ENCODE results near the gene SCRN1. TPM values are rescaled to one million over a fixed set of nuclear protein-coding genes. Genes with fewer than 3 reads are reported as not detected.
"Not testable (repeated sequence)": the region's sequence is repeated elsewhere in the genome, so short reads cannot be mapped to it uniquely, and the experiment has no call there.

SCRN1 gene
- total RNA-seq, 1 donor from 2014 or later: 30.4 TPM

DNA sequence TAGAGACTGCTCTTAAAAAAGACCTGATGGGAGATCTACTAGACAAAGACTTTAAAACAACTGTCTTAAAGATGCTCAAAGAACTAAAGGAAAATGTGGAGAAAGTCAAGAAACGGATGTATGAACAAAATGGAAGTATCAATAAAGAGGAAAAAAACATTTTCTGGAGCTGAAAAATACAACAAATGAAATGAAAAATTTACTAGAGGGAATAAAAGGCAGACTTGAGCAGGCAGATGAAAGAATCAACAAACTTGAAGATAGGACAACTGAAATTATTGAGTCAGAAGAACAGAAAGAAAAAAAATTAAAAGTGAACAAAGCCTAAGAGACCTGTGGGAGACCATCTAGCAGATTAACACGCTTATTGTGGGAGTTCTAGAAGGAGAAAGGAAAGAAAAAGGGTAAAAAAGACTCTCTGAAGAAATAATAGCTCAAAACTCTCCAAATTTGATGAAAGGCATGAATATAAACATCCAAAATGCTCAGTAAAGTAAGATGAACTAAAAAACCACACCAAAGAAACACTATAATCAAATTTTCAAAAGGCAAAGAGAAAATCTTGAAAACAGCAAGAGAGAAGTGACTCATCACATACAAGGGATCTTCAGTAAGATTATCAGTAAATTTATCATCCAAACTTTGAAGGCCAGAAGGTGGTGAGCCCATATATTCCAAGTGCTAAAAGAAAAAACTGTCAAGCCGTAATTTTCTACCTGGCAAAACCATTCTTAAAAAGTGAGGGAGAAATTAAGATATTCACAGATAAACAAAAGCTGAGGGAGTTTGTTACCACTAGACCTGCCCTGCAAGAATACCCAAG lies 83.2 kb downstream of the SCRN1 start:
- intact Hi-C loops (cut with DNase I): no loop called here

DNA sequence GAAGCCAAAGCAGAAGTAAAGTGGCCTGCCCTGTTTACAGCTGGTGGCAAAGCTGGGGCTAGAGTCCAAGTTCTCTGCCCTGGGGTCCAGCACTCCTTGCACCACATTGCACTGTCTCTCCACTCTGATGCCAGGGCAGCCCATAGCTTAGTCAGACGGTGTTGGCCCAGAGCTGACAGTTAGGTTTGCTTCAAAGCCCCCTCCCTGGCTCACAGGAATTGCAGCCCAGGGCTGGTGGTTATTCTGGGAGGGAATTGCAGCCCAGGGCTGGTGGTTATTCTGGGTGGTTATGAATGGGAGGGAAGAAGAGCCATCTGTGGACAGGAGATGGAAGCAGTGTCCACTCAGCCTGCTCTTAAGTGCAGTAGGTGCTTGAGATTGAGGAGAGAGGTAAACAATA lies 88.9 kb downstream of the SCRN1 start:
- intact Hi-C loops (cut with DNase I): no loop called here

More for the DNA sequence above, 83.2 kb downstream of the SCRN1 start:
- DNase-seq (ENCODE audit: low spot score): no peak

GRCh38 chr7:29898301-29898700 lies 91.3 kb downstream of the SCRN1 start:
- DNase-seq (ENCODE audit: low spot score): no peak
- intact Hi-C loops (cut with DNase I): no loop called here

More for the DNA sequence above, 88.9 kb downstream of the SCRN1 start:
- DNase-seq (ENCODE audit: low spot score): no peak

- DNase-seq (ENCODE audit: low spot score): no peak
- intact Hi-C loops (cut with DNase I): no loop called here
These were observed 92.8 kb downstream of the SCRN1 start for GRCh38 chr7:29896685-29897411.

DNA sequence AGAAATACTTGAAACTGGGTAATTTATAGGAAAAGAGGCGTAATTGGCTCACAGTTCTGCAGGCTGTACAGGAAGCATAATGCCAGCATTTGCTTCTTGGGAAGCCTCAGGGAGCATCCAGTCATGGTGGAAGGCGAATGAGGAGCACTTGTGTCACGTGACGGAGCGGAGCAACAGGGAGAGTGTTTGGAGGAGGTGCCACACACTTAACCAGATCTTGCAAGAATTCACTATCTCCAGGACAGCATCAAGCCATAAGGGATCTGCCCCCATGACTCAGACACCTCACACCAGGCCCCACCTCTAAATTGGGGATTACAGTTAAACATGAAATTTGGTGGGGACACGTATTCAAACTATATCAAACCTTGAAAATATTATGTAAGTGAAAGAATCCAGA lies 94.0 kb downstream of the SCRN1 start:
- no peak for DNase-seq (ENCODE audit: low spot score)
- intact Hi-C loops (cut with DNase I): no loop called here

DNA sequence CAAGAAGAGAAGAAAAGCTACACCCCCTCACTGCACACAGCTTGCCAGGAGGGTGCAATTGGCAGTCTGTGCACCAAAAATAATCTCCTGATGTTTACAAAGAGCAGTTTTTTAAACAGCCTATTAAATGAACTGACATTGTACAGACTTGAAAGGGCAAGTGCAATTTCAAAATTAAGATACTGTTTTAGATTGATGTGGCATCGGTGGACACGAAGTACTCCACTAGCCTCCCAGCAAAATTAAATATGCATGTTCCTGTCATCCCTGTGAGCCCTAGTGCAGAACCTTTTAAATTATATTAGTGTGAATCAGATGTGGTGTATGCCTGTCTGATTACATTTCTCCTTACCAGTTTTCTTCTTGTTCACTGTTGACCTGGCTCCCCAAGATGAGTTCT lies 95.3 kb downstream of the SCRN1 start:
- no peak for DNase-seq (ENCODE audit: low spot score)
- intact Hi-C loops (cut with DNase I): no loop called here

- intact Hi-C loops (cut with DNase I): no loop called here
- DNase-seq (ENCODE audit: low spot score): no peak
These were observed 96.1 kb downstream of the SCRN1 start for GRCh38 chr7:29893351-29893965.

DNA sequence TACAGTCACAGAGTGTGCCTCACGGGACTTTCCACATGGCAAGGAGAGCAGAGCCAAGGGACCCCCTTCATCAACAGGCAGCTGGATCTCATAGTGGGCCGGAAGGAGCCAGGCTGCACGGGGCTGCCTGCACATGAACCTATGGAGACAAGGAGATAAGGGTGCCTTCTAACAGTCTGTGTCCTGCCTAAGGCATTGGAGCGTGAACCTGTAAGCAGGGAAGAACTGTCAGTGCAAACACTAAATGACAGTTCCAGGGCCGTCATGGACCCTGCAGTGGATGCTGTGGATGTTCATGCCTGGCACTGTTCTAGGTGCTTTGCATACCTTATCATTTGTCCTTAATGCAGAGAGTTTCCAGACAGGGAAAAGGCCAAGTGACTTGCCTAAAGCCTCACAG lies 97.4 kb downstream of the SCRN1 start:
- intact Hi-C loops (cut with DNase I): no loop called here
- no peak for DNase-seq (ENCODE audit: low spot score)

- intact Hi-C loops (cut with DNase I): no loop called here
- no peak for DNase-seq (ENCODE audit: low spot score)
These were observed 97.8 kb downstream of the SCRN1 start for GRCh38 chr7:29891766-29892165.

- DNase-seq (ENCODE audit: low spot score); intact Hi-C loops (cut with DNase I): not testable (repeated sequence)
These were observed 98.8 kb downstream of the SCRN1 start for GRCh38 chr7:29890786-29891185.

GRCh38 chr7:29890251-29890650 lies 99.3 kb downstream of the SCRN1 start:
- DNase-seq (ENCODE audit: low spot score): no peak
- intact Hi-C loops (cut with DNase I): no loop called here

DNA sequence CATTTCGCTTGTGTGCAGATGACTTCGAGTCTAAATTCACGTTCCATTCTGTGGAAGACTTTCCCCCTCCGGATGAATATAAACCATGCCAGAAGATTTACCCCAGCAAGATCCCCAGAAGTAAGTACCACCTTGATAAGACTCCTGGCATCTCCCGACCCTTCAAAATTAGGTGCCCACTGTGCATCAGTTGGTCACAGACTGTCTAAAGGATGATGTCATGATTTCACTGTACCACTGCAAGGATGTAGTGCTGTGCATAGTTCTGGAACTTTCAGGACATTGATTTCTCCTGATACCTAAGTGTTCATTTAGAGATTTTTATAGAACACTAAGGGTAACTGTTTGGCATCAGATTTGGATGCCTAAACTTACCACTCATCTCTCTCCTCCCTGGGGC lies 100.3 kb downstream of the SCRN1 start:
- intact Hi-C loops (cut with DNase I): no loop called here

DNA sequence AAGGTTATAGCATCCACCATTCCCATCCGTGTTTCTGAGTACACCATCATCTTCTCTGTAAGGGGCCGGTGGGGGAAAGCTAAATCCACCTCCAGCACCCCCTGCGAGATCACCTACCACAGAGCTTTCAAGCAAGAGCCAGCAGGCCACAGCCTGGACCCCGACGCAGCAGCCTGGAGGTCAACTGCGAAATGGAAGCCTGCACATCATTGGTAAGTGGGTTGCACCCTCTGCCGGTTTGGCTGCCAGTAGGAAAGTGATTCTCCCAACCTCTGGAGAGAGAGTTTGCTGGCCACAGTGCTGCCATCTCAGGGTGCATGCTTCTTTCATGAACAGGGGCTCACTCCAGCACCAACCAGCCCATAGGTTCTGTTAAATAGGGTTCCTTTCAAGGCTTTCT lies 101.6 kb downstream of the SCRN1 start:
- intact Hi-C loops (cut with DNase I): no loop called here
- DNase-seq (ENCODE audit: low spot score): no peak

More for the DNA sequence above, 100.3 kb downstream of the SCRN1 start:
- DNase-seq (ENCODE audit: low spot score): no peak

GRCh38 chr7:29886827-29887226 lies 102.8 kb downstream of the SCRN1 start:
- intact Hi-C loops (cut with DNase I): no loop called here
- no peak for DNase-seq (ENCODE audit: low spot score)

GRCh38 chr7:29885626-29886025 lies 104.0 kb downstream of the SCRN1 start:
- intact Hi-C loops (cut with DNase I): no loop called here
- DNase-seq (ENCODE audit: low spot score): no peak

DNA sequence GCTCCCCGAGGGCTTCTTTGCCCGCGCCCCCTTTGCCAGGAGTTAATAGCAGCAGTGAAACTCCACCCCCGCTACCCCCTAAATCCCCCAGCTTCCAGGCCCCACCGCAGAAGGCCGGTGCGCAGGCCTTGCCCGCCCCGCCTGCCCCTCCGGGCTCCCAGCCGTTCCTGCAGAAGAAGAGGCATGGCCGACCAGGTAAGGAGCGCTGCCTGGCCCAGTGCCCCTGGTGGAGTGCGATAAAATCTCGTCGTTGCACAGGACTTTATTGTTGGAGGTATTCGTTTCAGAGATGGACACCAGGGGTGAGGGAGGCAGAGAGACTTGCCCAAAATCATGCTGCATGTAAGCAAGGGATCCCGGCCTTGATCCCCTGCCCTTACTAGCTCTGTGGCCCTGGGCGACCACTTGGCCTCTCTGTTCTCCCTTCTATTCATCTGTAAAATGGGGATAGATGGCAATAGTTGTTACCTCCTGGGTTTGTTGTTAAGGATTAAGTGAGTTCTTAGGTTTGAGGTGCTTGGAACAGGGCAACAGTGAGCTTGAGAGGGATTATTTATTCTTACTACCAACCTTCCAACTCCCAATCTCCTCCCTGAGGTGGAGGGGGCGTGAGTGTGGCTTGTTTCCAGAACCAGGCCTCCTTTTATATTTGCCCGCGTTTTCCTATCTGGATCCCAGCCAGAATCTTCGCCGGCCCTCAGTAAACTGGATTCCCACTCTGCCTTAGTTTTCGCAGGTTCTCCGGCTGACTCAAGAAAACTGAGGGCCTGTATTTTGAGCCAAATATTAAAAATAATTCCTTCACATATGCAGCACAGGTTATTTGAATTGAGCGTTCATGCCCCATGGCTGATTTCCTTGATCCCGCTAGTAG lies 105.0 kb downstream of the SCRN1 start:
- intact Hi-C loops (cut with DNase I): loop anchor here (5.0 kb wide), 1 partner anchor 38 kb away; no protein-coding TSS in a partner anchor
- no peak for DNase-seq (ENCODE audit: low spot score)

DNA sequence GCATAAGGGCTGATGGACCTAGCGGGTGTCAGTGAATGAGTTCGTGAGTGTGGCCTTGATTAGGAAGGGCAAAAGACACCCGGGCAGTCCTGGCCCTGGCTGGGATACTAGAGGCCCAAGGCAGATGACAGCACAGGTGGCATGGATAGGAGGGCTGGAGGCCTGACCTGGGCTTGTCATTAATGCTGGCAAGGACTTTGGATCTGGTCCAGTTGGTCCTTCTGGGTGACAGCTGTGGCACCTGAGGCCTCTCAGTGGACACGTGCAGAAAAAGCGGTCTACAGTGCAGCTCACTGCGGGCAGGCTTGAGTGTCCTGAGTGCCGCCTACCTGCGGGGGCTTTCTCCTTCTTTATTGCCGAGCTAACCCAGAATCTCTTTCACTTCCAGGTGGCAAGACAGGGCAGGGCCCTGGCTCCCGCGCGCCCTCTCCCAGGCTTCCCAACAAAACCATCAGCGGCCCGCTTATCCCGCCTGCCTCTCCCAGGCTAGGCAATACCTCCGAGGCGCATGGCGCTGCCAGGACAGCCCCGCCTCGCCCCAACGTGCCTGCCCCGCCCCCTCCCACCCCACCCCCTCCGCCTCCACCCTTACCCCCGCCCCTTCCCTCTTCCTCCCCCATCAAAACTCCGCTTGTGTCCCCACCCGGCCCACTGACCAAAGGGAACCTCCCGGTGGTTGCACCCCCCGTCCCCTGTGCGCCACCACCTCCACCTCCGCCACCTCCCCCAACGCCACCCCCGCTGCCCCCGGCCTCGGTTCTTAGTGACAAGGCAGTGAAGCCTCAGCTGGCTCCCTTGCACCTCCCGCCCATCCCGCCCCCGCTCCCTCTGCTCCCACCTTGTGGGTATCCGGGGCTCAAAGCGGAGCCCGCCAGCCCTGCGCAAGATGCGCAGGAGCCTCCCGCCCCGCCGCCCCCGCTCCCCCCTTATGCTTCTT lies 105.9 kb downstream of the SCRN1 start:
- DNase-seq (ENCODE audit: low spot score): no peak

DNA sequence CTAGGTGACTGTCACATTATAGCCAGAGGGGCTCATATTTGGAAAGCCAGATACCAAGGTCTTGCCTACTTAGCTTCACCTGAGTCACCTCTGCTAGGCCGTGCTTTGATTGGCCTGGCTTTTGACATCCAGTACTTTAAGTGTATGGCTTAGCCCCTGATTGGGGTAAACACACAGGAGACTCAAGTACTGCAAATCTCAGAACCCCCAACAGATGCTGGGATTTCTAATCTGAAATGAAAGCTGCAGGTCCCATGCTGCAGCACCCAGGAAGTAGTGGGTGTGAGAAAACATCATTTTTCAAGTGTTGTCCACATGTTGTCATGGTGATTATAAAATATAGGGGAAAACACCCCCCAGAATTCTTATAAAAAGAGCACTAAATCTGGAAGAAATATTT lies 107.1 kb downstream of the SCRN1 start:
- DNase-seq (ENCODE audit: low spot score): no peak
- intact Hi-C loops (cut with DNase I): loop anchor here (5.0 kb wide), 1 partner anchor 40 kb away; no protein-coding TSS in a partner anchor

More for the DNA sequence above, 105.9 kb downstream of the SCRN1 start:
- intact Hi-C loops (cut with DNase I): loop anchor here (5.0 kb wide), 1 partner anchor 39 kb away; no protein-coding TSS in a partner anchor
